Fibroblast of lung (primary cell): ENCODE measurements around the gene SMARCAL1. TPM values are rescaled to one million over a fixed set of nuclear protein-coding genes. Genes with fewer than 3 reads are reported as not detected.

Experiments used
- DNase-seq, 2 donors: peaks; one replicate each; pipeline versions ENCODE4 v3.0.0 to v3.0.0-alpha.2; 2010; ENCODE audit warnings: low read depth in 2 of 2
- H2AFZ ChIP-seq: 2 replicates; pipeline ENCODE4 v1.5.1; 2012; ENCODE audit warnings: low read length, control low read depth, inconsistent platforms
- H3K27ac ChIP-seq: 2 replicates; pipeline ENCODE4 v1.5.1; 2011; ENCODE audit warnings: low read length, control low read depth; ENCODE audit not compliant: insufficient read depth
- H3K27me3 ChIP-seq: 2 replicates; pipeline ENCODE4 v1.5.1; 2011; ENCODE audit warnings: mild to moderate bottlenecking, low read length; ENCODE audit not compliant: control insufficient read depth, insufficient read depth
- H3K36me3 ChIP-seq: 2 replicates; pipeline ENCODE4 v1.5.1; 2011; ENCODE audit warnings: low read length; ENCODE audit not compliant: control insufficient read depth, insufficient read depth
- H3K4me1 ChIP-seq: 2 replicates; pipeline ENCODE4 v1.5.1; 2011; ENCODE audit warnings: low read length; ENCODE audit not compliant: control insufficient read depth, insufficient read depth; ENCODE audit errors: extremely low read depth
- H3K4me2 ChIP-seq: 2 replicates; pipeline ENCODE4 v1.5.1; 2011; ENCODE audit warnings: low read length, control low read depth; ENCODE audit not compliant: insufficient read depth; ENCODE audit errors: extremely low read depth
- H3K4me3 ChIP-seq, 4 experiments: fragments of 200-600 bp in 1 of 4; sonication (generic) in 1 of 4; replicated peaks in 1 of 4; 2 replicates each; pipeline ENCODE4 v1.5.1; 2011 to 2016; ENCODE audit warnings: low read length in 4 of 4, low read depth in 3 of 4, mild to moderate bottlenecking in 3 of 4, control low read depth in 2 of 4, inconsistent platforms in 1 of 4, mixed read lengths in 1 of 4; ENCODE audit not compliant: insufficient read depth in 1 of 4; ENCODE audit errors: control extremely low read depth in 1 of 4
- H3K79me2 ChIP-seq: 2 replicates; pipeline ENCODE4 v1.5.1; 2012; ENCODE audit warnings: mild to moderate bottlenecking, low read length, inconsistent platforms; ENCODE audit not compliant: control insufficient read depth, insufficient read depth
- H3K9ac ChIP-seq: 2 replicates; pipeline ENCODE4 v1.5.1; 2011; ENCODE audit warnings: mild to moderate bottlenecking, low read length, control low read depth; ENCODE audit not compliant: insufficient read depth
- H3K9me3 ChIP-seq: 2 replicates; pipeline ENCODE4 v1.5.1; 2012; ENCODE audit warnings: low read depth, low read length; ENCODE audit not compliant: control insufficient read depth, insufficient read depth
- H4K20me1 ChIP-seq: 2 replicates; pipeline ENCODE4 v1.5.1; 2011; ENCODE audit warnings: low read length; ENCODE audit not compliant: control insufficient read depth, insufficient read depth; ENCODE audit errors: extremely low read depth
- CTCF ChIP-seq, 2 donors: IDR thresholded peaks in 1 of 2; conservative IDR thresholded peaks in 1 of 2; 1 replicate in 1 of 2; 2 replicates in 1 of 2; pipeline ENCODE4 v1.5.1; 2011 to 2012; ENCODE audit warnings: low read length in 2 of 2, control low read depth in 1 of 2, inconsistent platforms in 1 of 2, low read depth in 1 of 2, mild to moderate bottlenecking in 1 of 2
- EZH2 ChIP-seq: IDR thresholded peaks from 2 replicates; pipeline ENCODE4 v1.5.1; 2012; ENCODE audit warnings: low read length, control low read depth, mild to moderate bottlenecking; ENCODE audit errors: missing control alignments
- polyA plus RNA-seq, 2 donors: library from polyadenylated mRNA; depleted of rRNA in 1 of 2; stranded (reverse) in 1 of 2; unstranded in 1 of 2; fragments of >200 nt; gene quantifications; 2 replicates each; pipeline ENCODE4 v1.2.1, GENCODE V29; 2011 to 2012; ENCODE audit warnings: missing spikeins in 1 of 2
- total RNA-seq: library from RNA; depleted of rRNA; stranded (reverse); fragments of >200 nt; gene quantifications from 2 replicates; pipeline ENCODE4 v1.2.1, GENCODE V29; 2014

SMARCAL1 gene
- total and polyA plus RNA-seq, 2 donors (not counting 1 experiment from before 2014, with no cell fraction given) = 21.5 to 25.1 TPM

GRCh38 chr2:216469661-216470060, 57.4 kb downstream of the SMARCAL1 start:
- Histone ChIP-seq H3K79me2 (no peaks in the 10 kb centered on the region), H3K4me3 (no peak overlapping the region), H3K9me3 (no peaks in the 10 kb centered on the region), H3K36me3 (peaks cover 5% of the 10 kb centered on the region), H4K20me1 (no peaks in the 10 kb centered on the region), H3K4me1 (no peaks in the 10 kb centered on the region), H2AFZ (no peak overlapping the region), H3K27me3 (no peaks in the 10 kb centered on the region), H3K9ac (no peak overlapping the region), H3K27ac (no peak overlapping the region), H3K4me2 (no peak overlapping the region)
- DNase-seq = no peak
- TF ChIP-seq EZH2 (no peak), CTCF (conservative IDR thresholded peaks at IDR 0.05 in 1 of 2, IDR thresholded peaks at IDR 0.05 in 1 of 2; ENCODE audit: low read depth in 1 of 2, low read length in 2 of 2) (no peak)

DNA sequence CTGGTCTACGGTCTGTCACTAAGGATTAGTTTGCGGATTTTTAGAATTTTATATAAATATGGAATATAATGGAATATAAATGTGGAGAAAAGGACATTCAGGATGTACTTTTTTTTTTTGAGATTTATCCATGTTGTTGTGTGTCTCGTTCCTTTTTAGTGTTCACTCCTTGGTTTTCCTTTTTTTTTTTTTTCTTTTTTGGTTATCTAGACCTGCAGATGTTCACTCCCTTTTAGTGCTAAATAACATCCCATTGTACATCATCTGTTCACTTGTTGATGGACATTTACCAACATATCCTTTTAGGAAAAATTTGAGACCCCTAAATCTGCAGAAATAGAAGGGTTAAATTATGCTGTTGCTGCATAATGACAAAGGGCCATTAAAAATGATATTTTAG, 60.9 kb downstream of the SMARCAL1 start:
- H3K4me1 ChIP-seq = no peaks in the 10 kb centered on the region
- H3K79me2 ChIP-seq = no peaks in the 10 kb centered on the region

DNA sequence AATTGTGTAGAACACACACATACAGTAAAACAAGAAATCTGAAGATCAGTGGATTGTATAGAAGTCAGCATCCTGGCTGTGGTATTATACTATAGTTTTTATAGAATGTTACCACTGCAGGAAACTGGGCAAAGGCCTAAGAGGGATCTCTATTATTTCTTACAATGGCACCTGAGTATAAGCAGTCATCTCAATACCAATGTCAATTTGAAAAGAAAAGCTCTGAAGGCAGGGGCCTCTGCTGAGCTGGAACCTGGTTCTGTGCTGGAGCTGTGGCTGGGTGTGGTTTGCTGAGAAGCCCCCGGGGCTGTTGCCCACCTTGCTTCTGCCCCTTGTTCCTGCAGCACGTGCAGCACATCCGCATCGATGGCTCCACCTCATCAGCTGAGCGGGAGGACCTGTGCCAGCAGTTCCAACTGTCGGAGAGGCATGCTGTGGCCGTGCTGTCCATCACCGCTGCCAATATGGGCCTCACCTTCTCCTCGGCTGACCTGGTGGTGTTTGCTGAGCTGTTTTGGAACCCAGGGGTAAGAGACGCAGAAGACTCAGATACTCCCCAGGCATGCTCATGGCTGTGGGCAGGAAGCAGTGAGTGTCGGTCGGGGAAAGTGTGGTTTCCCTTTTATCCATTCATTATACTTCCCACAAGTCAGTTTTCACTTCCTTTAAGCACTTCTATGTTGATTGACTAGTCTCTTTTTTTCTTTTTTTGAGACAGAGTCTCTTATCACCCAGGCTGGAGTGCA, 62.8 kb downstream of the SMARCAL1 start:
- Histone ChIP-seq H3K9me3 (no peaks in the 10 kb centered on the region), H3K4me3 (no peak overlapping the region), H3K79me2 (no peaks in the 10 kb centered on the region), H3K4me2 (no peak overlapping the region), H2AFZ (no peak overlapping the region), H4K20me1 (no peaks in the 10 kb centered on the region), H3K27ac (no peak overlapping the region), H3K4me1 (no peaks in the 10 kb centered on the region), H3K27me3 (no peaks in the 10 kb centered on the region), H3K36me3 (peaks cover 11% of the 10 kb centered on the region), H3K9ac (no peak overlapping the region)
- TF ChIP-seq EZH2 = no peak
- TF ChIP-seq CTCF (conservative IDR thresholded peaks at IDR 0.05 in 1 of 2, IDR thresholded peaks at IDR 0.05 in 1 of 2; ENCODE audit: low read depth in 1 of 2, low read length in 2 of 2) = no peak
- no peak for DNase-seq

More for the DNA sequence above, 60.9 kb downstream of the SMARCAL1 start:
- TF ChIP-seq EZH2 (no peak), CTCF (conservative IDR thresholded peaks at IDR 0.05 in 1 of 2, IDR thresholded peaks at IDR 0.05 in 1 of 2; ENCODE audit: low read depth in 1 of 2, low read length in 2 of 2) (no peak)
- Histone ChIP-seq H4K20me1 (no peaks in the 10 kb centered on the region), H3K9me3 (no peaks in the 10 kb centered on the region), H3K27me3 (no peaks in the 10 kb centered on the region), H2AFZ (no peak overlapping the region), H3K36me3 (peaks cover 6% of the 10 kb centered on the region), H3K9ac (no peak overlapping the region), H3K4me3 (no peak overlapping the region), H3K27ac (no peak overlapping the region), H3K4me2 (no peak overlapping the region)
- no peak for DNase-seq
